Panc1 (cell line): ENCODE measurements around the gene LMF1. TPM values are rescaled to one million over a fixed set of nuclear protein-coding genes. Genes with fewer than 3 reads are reported as not detected.

Experiments used
- ATAC-seq: fragments of 200-7000 bp; cut with Tn5 transposase; 2 replicates; pipeline ENCODE4 v1.9.1; 2020; ENCODE audit warnings: mild to moderate bottlenecking, moderate library complexity
- BruUV-seq: library from RNA; stranded (reverse); fragments of 400-500 nt; replicated peaks from 2 replicates; lab custom pipeline; 2021; lab: Mats Ljungman, UMichigan
- CTCF ChIA-PET: fragments of 300-600 bp; sonication (Branson Sonifier 250); formaldehyde crosslinking; loops from one replicate; lab custom pipeline; 2022; ENCODE audit warnings: antibody characterized with exemption; lab: Charles Lee
- POLR2A ChIA-PET: fragments of 300-600 bp; sonication (Branson Sonifier 250); formaldehyde crosslinking; loops from one replicate; lab custom pipeline; 2022; ENCODE audit warnings: antibody characterized with exemption; lab: Charles Lee
- DNase-seq: peaks from one replicate; pipeline ENCODE4 v3.0.0-alpha.2; 2010; ENCODE audit warnings: low read depth, low spot score
- H3K27ac ChIP-seq: 2 replicates; pipeline ENCODE4 v1.5.1; 2011; ENCODE audit warnings: mild to moderate bottlenecking, low read length, inconsistent platforms
- H3K27me3 ChIP-seq: fragments of 200-500 bp; sonication (Bioruptor generic); 2 replicates; pipeline ENCODE4 v1.6.0; 2014; ENCODE audit warnings: low read length, inconsistent platforms; ENCODE audit not compliant: control insufficient read depth, insufficient read depth
- H3K36me3 ChIP-seq: fragments of 200-500 bp; sonication (Bioruptor generic); 2 replicates; pipeline ENCODE4 v1.5.1; 2014; ENCODE audit warnings: inconsistent platforms, mild to moderate bottlenecking, low read length, moderate library complexity; ENCODE audit not compliant: control insufficient read depth, insufficient read depth
- H3K4me1 ChIP-seq: 2 replicates; pipeline ENCODE4 v1.5.1; 2011; ENCODE audit warnings: inconsistent platforms, mild to moderate bottlenecking, low read length, moderate library complexity; ENCODE audit not compliant: control insufficient read depth, insufficient read depth
- H3K4me3 ChIP-seq, 2 experiments: 2 replicates each; pipeline ENCODE4 v1.5.1; 2011 to 2012; ENCODE audit warnings: low read depth in 2 of 2, low read length in 2 of 2, mild to moderate bottlenecking in 2 of 2, inconsistent platforms in 1 of 2, moderate library complexity in 1 of 2
- H3K9me3 ChIP-seq: fragments of 200-500 bp; sonication (Bioruptor generic); 2 replicates; pipeline ENCODE4 v1.5.1; 2014; ENCODE audit warnings: low read depth, mild to moderate bottlenecking, inconsistent platforms, low read length, moderate library complexity; ENCODE audit not compliant: control insufficient read depth, insufficient read depth
- CTCF ChIP-seq: fragments of 450-650 bp; IDR thresholded peaks from 2 replicates; pipeline ENCODE4 v1.5.1; 2017; ENCODE audit warnings: mild to moderate bottlenecking
- POLR2AphosphoS5 ChIP-seq: IDR thresholded peaks from 2 replicates; pipeline ENCODE4 v1.6.1; 2012; ENCODE audit warnings: mild to moderate bottlenecking, low read depth, low read length, moderate library complexity
- REST ChIP-seq, 2 experiments: IDR thresholded peaks; 2 replicates each; pipeline ENCODE4 v1.6.1; 2011 to 2012; ENCODE audit warnings: low read depth in 2 of 2, control low read depth in 1 of 2, low read length in 1 of 2, mild to moderate bottlenecking in 1 of 2, moderate library complexity in 1 of 2; ENCODE audit not compliant: insufficient read depth in 1 of 2
- SIN3A ChIP-seq: IDR thresholded peaks from 2 replicates; pipeline ENCODE4 v1.6.1; 2012; ENCODE audit warnings: low read depth, mild to moderate bottlenecking, low read length, moderate library complexity, borderline replicate concordance; ENCODE audit not compliant: insufficient read depth
- TCF7L2 ChIP-seq: IDR thresholded peaks from 2 replicates; pipeline ENCODE4 v1.6.1; 2011; ENCODE audit warnings: mild to moderate bottlenecking, low read depth, low read length, inconsistent platforms
- in situ Hi-C: cut with HindIII; loops from 2 replicates; pipeline ENCODE4 v1.10.0; 2016; ENCODE audit warnings: low sequenced_read_pairs, low pct_unique_long_range_greater_than_20kb
- intact Hi-C: fragments of 100-400 bp; cut with micrococcal nuclease; formaldehyde crosslinking; loops from one replicate; pipeline ENCODE4 v1.10.0; 2022; ENCODE audit not compliant: unreplicated experiment
- total RNA-seq: library from RNA; stranded (reverse); gene quantifications from one replicate; pipeline ENCODE4 v1.2.1, GENCODE V29; 2021; ENCODE audit not compliant: unreplicated experiment

Gene LMF1
- total RNA-seq, 1 experiment from 2014 or later = 24.3 TPM

- ATAC-seq = no peak
- in situ Hi-C loops (no loop called here), intact Hi-C loops (no loop called here)
- no TSS peak for BruUV-seq
- ChIA-PET CTCF (no interaction called here), POLR2A (no interaction called here)
- DNase-seq = no peak
- Histone ChIP-seq H3K4me3 (no peak overlapping the region), H3K36me3 (no peaks in the 10 kb centered on the region), H3K27me3 (no peaks in the 10 kb centered on the region), H3K27ac (no peak overlapping the region), H3K4me1 (no peaks in the 10 kb centered on the region), H3K9me3 (no peaks in the 10 kb centered on the region)
- TF ChIP-seq CTCF = no peak
- TF ChIP-seq TCF7L2 = no peak
Observed at GRCh38 chr16:865026-865425, 105.8 kb downstream of the LMF1 start.

DNA sequence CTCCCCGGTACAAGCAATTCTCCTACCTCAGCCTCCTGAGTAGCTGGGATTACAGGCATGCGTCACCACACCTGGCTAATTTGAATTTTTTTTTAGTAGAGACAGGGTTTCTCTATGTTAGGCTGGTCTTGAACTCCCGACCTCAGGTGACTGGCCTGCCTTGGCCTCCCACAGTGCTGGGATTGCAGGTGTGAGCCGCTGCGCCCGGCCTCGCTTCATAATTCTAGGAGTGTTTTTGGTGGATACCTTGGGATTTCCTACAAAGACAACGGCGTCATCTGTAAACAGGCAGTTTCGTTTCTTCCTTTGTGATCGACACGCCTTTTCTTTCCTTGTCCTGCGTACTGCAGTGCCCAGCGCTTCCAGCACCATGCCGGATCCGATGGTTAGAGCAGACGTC lies 109.3 kb downstream of the LMF1 start:
- BruUV-seq = no TSS peak
- CTCF ChIA-PET = no interaction called here
- no peaks in the 10 kb centered on the region for H3K36me3 ChIP-seq
- H3K27me3 ChIP-seq = no peaks in the 10 kb centered on the region
- TF ChIP-seq REST (IDR thresholded peaks at IDR 0.05; ENCODE audit: insufficient read depth in 1 of 2, low read depth in 2 of 2, low read length in 1 of 2) = no peak
- TF ChIP-seq POLR2AphosphoS5 = no peak
- no peak for TF ChIP-seq SIN3A
- TF ChIP-seq CTCF = no peak
- TF ChIP-seq TCF7L2 = no peak
- DNase-seq = no peak
- no peaks in the 10 kb centered on the region for H3K4me1 ChIP-seq
- intact Hi-C loops = no loop called here
- POLR2A ChIA-PET = interaction anchor here (0.7 kb wide), 1 partner anchor 316 kb away, joined by 9 read pairs; no protein-coding TSS in a partner anchor
- ATAC-seq = no peak
- no peaks in the 10 kb centered on the region for H3K9me3 ChIP-seq
- H3K27ac ChIP-seq = no peak overlapping the region
- H3K4me3 ChIP-seq = no peak overlapping the region
- in situ Hi-C loops = no loop called here
